OCI-LY7 (cell line): ENCODE results near the gene DUSP22.

Experiments
- EZH2phosphoT487 ChIP-seq: fragments of 200-600 bp; sonication (generic); IDR thresholded peaks from 2 replicates; pipeline ENCODE4 v1.6.1; 2018; ENCODE audit warnings: low read depth, borderline replicate concordance, mild to moderate bottlenecking, mixed run types, antibody characterized with exemption, low read length, moderate library complexity, mixed read lengths
- TF ChIP-seq, protein P1 (sequence below): fragments of 200-600 bp; sonication (generic); conservative IDR thresholded peaks from 2 replicates; pipeline ENCODE4 v1.5.1; 2014; ENCODE audit warnings: mild to moderate bottlenecking, antibody characterized with exemption, low read length, moderate library complexity, mixed read lengths

- TF ChIP-seq, protein P1, sequence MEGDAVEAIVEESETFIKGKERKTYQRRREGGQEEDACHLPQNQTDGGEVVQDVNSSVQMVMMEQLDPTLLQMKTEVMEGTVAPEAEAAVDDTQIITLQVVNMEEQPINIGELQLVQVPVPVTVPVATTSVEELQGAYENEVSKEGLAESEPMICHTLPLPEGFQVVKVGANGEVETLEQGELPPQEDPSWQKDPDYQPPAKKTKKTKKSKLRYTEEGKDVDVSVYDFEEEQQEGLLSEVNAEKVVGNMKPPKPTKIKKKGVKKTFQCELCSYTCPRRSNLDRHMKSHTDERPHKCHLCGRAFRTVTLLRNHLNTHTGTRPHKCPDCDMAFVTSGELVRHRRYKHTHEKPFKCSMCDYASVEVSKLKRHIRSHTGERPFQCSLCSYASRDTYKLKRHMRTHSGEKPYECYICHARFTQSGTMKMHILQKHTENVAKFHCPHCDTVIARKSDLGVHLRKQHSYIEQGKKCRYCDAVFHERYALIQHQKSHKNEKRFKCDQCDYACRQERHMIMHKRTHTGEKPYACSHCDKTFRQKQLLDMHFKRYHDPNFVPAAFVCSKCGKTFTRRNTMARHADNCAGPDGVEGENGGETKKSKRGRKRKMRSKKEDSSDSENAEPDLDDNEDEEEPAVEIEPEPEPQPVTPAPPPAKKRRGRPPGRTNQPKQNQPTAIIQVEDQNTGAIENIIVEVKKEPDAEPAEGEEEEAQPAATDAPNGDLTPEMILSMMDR: no peak
- no peak for TF ChIP-seq EZH2phosphoT487
These were observed 40.4 kb downstream of the DUSP22 start for GRCh38 chr6:332671-333070.
